DMS114 treated with DMSO at 0.1 percent for 48 hours (cell line): ENCODE measurements around the gene TMEM238.
A peak's percentile ranks its signal among the peaks of the same experiment; 100 is the strongest.

Experiments
- DNase-seq: peaks from one replicate; lab custom pipeline; 2025; ENCODE audit not compliant: unreplicated experiment; lab: John Stamatoyannopoulos, UW

The TMEM238 gene

DNA sequence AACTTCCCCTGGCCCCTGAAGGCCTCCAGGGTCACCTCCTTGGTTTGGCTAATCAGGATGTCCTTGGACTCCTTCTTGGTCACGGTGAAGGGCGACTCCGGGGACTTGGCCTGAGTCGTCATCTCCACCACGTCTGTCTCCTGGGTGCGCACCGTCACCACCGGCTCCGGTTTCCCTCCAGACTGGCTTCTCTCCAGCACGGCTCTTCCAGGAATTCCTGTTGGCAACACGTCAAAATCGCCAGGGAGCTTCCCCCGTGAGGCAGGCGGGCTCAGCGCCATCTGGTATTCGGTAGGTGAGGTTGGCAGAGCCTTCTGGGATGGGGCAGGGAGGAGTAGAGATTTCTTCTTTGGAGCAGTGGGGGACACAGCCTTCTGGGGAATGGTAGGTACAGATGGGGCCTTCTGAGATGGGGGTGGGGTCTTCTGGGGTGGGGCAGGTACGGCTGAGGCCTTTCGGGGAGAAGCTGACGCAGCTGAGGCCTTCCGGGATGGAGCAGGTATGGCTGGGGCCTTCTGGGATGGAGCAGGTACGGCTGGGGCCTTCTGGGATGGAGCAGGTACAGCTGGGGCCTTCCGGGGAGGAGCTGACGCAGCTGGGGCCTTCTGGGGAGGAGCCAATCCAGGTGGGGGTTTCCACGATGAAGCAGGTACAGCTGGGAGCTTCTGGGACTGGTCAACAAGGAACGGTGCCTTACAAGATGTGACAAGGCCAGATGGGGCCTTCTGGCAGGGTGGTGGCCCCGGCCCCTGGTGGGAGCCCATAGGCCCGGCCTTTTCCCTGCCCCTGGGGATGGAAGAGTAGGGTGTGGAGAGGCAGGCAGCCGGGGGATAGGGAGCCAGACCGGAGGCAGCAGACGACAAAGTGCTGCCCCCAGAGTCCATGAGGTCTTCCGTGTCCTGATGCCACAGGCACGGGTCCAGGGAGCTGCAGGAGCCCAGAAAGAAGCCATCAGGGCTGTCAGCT lies 24.9 kb downstream of the TMEM238 start:
- no peak for DNase-seq

DNA sequence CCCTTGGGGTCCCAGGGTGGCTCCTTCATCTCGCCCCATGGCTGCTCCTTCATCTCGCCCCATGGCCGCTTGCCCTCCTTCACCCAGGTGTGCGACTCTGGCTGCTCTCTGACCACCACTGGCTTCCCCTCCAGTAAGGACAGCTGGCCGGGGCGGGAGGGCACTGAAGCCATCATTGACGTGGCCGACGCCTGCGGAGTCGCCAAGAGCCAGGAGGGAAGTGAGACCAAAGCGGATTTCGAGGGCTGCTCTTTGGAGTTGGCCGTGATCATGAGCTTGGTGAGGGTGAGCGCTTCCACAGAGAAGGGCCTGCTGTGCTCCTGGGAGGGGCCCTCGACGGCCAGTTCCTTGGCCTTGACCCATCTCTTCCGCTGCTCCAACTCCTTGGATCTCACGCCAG lies 25.6 kb downstream of the TMEM238 start:
- DNase-seq = no peak

DNA sequence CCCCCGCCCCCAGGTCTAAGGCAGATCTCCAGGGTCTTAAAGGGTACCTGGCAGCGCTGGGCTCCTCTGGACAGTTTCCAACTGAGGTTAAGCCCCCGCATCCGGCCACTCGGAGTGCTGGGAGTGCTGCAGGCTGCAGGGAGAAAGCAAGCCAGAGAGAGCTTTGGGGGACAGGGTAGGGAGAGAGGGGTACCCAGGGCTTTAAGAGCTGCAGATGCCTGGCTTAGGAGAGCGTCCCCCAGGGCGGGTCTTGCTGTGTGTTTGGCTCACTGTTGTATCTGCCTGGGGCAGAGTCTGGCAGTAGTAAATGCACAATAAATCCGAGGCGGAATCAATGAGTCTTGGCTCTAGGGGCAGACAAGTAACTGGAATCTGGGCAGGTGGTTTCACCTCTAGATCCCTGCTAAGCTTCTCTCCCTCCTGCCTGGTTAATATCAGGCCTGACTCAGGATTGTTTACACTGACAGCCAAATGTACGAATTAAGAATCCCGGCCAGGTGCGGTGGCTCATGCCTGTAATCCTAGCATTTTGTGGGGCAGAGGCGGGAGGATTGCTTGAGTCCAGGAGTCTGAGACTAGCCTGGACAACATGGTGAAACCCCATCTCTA lies 28.8 kb downstream of the TMEM238 start:
- DNase-seq = no peak

DNA sequence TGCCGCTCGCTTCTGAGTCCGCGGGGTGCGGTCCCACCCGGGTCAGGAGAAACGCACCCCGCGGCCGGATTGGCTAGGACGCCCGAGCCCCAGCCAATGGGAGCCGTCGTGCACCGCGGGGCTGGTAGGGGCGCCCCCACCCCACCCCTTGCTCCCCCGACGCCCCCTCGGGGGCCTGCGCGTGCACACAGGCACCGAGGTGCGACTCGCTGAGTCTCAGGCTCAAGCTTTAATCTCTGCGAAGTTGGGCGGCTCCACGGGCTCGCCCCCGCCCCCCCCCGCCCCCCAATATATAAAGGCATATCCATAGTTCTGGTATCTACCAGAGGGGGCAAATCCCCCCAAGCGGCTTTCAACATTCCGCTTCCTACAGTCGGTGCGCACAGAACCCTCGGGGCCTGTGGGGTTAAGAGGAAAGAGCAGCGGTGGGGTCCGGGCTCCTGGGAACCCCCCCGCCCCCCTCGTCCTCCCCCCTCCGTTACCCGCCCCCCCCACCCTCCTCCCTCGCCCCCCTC lies 29.3 kb downstream of the TMEM238 start, which contains the start of gene COX6B2:
TSS of gene COX6B2 (minus strand) at position 22 of the 515 bp plus-strand sequence. CDS start 198 bp downstream, outside the sequence.
- DNase-seq = no peak

DNA sequence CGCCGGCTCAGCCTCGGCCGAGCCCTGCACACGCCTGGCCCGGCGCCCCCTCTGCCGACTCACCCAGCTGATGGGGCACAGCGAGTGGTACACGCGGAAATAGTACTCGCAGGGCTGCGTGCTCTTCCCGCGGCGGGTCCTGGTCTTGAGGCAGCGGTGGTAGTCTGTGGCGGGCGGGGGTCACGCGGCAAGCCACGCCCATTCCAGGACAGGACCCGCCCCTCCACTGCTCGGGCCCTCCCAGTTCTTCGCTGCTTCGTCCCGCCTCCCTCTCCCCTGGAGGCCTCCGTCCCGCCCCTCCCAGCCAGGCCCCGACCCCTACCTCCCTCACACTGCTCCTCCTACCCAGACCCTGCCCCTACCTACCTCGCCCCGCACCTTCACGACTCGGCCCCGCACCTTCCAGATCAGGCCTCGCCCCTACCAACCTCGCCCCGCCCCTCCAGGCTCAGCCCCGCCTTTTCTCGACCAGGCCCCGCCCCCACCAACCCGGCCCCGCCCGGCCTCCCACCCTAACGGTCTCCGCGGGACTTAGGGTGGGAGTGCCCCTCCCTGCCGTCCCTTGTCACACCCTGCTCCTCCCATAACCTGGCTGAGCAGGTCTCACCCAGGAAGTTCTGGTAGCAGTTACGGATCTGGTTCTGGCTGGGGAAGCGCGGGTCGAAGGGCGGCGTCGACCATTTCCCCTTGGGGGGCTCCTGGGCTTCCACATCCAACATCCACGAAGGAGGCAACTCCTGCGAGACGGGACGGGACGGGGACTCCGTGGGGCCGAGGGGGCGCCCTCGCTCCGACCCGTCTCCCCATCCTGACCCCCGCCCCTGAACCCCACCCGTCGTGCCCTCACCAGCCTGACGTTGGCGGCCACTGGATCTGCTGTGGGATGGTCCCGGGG lies 30.0 kb downstream of the TMEM238 start:
- peak; percentile 66 for DNase-seq

DNA sequence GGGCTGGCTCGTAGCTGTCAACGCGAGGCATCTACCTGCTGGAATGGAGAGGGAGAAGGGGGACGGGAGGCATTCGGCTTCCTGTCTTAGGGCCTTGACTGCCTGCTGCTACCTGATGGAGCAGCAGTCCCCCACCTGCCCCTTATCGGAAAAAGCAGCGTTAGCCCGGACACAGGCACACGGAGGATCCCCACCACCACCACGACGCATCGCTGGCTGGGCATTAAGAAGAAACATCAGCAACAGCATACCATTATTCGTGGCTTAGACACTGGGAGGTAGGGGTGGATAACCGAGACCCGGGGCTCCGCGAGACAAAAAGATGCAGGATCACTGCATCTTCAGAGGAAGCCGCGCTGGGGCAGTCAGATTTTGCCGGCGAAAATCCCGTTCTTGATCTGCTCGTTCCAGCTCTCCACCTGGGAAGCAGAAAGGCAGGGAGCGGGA lies 30.7 kb downstream of the TMEM238 start:
- DNase-seq = no peak

DNA sequence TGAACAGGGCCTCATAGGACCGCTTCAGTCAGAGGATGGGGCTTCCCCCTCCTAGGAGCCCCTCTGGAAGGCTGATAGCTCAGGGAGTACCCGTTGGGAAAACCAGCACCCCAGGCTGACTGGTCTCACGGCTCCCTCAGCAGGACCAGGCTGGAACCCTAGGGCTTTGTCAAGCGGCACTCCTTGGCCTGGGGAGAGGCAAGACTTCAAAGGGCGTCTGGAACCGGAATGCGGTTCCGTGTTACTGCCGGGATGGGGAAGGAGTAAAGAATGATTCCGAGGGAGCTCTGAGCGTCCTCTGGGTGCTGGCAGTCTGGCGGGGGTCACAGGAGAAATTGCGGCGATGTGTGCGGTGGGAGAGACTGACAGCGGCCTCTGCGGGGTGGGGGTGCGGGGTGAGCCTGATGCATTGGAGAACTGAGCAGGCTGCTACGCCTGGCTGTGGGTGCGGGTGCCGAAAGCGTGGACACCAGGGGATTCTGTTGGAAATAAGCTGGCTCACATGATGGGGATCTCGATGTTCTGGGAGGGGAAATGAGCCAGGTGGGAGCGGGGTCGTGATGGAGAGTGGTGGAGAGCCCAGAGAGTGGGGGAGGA lies 31.4 kb downstream of the TMEM238 start:
- DNase-seq = no peak

DNA sequence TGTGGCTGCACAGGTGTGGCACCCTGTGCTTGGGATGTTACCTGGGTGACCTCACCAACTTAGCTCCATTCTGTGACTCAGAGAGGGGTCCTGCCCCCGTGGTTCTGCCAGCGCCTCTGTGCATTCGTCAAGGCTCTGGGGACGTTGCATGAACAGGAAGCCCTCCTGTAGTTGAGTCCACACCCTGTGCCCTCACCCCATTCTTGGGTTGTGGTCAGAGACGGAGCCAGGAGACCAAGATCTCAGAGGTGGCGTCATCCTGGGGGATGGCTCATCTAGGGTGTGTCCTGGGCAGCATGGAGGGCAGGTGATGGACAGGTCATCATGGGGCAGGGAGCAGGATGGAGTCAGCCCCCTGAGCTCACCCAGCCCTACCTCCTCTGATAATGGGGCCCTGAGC lies 32.1 kb downstream of the TMEM238 start:
- no peak for DNase-seq

DNA sequence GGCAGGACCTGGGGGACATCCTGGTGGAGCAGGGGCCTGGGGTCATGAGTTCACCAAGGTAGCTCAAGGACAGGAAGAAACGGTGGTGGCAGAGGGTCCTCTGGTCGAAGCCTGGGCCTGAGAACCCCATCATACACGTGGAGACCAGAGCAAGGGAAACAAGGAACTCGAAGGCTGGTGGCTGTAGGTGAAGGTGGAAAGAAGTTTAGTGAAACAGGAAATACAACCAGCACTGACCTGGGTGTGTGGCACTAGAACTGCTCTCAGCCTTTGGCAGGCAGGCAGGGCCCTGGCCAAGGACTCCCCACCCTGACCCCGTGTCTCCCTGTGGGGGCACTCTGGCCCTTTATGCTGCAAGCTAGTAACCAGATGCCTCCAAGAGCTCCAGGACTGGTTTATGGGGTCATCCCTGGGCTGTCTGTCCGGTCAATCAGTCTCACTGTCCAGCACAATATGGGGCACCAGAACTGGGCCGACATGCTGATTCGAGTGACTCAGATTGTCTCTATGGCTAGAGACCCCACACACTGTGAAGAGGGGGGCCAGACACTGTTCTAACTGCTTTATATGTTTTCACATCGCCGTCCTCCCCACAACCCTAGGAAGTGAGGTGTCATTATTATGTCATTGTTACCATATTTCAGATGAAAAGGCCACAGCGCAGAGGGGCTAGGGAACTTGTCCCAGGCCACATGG lies 33.3 kb downstream of the TMEM238 start:
- no peak for DNase-seq

DNA sequence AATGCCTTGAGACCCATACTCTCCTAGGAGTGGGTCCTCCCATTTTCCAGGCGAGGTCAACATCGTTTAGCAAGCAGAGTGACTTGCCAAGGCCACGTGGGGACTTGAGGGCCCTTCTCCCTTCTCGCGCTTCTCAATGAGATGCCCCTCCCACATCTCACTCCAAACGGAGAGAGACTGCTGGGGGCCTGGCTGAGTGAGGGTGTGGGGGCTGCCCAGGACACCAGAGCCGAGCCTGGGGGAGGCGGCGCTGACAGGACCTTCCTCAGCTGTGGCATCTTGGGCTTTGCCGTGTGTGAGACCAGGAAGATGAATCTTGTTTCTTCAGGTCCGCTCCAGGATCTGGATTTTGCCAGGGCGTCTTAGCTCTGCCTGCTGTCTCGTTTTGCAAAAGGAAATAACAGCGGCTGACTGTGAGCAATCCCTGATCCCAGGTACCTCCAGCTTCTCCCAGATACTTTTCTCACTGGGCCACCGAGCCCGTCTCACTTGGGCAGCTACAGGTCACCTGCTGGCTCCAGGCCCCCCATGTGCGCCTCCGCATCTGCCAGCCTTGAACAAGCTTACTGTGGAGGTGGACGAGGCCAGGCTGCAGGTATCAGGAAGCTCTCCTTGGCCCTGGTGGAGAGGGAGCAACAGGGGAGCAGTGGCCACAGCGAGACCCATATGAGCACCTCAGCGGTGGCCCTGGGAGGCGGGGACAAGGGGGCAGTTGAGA lies 35.6 kb downstream of the TMEM238 start:
- DNase-seq = no peak

DNA sequence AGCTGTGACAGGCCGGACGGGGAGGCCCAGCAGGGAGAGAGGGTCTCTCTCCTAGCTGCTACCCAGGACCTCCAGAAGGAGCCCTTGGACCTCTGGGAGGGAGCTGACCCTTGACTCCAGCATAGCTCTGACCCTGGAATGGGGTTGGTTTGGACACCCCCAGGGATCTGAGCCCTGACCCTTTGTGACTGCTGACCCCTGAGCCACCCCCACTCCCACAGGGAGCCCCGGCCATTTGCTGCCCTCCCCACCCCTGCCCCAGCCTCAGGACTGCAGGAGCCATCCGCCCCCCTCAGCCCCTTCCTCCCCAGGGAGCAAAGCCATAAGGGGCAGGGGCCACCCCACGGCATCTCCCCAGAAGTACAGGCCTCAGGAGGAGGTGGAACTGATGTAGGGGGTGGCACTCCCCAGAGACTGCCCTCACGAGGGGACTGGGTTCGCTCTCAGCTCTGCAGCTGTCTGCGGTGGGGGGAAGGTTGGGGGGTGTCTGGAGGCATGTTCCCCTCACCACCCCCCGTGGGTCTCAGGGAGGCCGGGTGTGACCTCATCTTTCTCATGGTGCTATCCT lies 36.6 kb downstream of the TMEM238 start:
- DNase-seq = no peak

DNA sequence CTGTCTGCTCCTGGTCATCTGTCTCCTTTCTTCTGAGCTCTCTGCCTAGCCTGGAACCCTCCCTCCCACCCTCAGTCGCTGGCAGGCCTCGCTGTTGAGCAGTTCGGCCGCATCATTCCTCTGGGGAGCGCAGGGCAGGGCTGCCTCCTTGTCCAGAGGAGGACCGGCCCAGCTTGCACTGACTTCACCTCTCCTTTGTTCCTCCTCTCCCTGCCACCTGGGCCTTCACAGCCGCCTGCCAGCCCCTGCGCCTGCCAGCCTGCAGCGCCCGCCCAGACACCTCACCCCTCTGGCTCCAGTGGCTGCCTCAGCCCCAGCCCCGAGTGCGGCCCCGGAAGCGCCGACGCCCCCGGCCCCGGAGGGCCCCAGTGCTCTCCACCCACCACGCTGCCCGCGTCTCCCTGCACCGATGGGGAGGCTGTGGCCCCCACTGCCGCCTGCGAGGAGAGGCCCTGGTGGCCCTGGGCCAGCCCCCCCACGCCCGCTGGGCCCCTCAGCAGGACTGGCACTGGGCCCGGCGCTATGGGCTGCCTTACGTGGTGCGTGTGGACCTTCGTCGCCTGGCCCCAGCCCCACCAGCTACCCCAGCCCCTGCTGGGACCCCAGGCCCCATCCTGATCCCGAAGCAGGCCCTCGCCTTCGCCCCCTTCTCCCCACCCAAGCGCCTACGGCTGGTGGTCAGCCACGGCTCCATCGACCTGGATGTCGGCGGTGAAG lies 37.2 kb downstream of the TMEM238 start:
- no peak for DNase-seq

DNA sequence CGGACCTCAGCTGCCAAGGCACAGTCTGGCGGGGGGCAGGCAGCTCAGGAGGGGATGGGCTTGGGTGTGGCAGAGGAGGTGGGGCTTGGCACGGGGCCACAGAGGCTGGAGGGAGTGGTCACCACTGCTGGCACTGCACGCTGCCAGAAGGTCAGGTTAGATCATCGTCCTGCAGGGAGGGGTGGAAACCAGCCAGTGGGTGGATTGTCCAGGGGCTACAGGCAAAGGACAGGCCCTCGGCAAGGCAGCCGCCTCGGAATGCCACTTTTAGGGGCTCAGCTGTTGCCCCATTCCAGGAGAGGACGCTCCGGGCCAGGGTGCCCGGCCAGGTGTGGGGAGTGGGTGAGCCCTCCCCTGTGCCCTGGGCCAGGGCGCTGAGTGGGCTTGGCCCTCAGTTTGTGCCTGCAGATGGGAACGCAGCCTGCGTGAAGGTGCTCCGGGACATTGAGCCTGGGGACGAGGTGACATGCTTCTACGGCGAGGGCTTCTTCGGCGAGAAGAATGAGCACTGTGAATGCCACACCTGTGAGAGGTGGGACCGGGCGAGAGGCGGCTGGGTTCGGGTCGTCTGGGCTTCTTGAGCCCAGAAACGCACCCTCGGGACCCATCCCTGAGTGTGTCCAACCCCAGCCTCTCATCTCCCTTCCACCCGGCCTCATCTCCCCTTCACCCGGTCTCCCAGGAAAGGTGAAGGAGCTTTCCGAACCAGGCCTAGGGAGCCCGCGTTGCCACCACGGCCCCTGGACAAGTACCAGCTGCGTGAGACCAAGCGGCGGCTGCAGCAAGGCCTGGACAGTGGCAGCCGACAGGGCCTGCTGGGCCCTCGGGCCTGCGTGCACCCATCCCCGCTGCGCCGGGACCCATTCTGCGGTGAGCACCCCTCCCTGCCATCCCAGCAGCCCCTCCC lies 38.0 kb downstream of the TMEM238 start:
- DNase-seq = no peak

DNA sequence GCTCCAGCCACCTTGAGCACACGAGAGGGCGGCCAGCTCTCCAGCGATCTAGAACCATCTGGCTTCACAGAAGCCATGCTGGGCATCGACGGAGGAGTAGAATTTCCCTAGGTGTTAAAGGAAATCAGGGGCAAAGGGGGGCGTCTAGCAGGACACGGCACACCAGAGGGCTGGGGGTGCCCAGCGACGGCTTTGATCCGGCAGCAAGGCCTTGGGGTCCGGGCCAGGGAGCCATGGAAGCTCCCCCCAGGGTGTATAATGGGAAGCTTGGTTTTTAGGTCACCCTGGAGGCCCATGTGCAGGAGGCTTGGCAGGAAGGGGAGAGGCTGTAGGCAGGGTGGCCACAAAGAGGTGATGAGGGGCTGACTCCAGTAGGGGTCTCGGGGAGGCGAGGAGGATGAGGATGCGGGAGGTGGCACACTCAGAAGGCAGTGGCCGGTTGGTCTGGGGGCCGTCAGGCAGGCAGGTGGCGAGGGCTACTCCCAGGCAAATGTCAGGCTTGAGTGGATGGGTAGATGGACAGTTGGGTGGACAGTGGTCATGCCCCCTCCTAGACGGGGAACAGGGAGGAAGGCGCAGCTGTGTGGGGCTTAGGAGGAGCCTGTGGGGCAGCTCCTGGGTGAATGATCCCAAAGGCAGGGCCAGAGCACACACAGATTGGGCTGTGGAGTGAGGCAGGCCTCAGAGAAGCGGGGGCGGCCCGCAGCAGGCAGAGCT lies 38.8 kb downstream of the TMEM238 start:
- DNase-seq = no peak

DNA sequence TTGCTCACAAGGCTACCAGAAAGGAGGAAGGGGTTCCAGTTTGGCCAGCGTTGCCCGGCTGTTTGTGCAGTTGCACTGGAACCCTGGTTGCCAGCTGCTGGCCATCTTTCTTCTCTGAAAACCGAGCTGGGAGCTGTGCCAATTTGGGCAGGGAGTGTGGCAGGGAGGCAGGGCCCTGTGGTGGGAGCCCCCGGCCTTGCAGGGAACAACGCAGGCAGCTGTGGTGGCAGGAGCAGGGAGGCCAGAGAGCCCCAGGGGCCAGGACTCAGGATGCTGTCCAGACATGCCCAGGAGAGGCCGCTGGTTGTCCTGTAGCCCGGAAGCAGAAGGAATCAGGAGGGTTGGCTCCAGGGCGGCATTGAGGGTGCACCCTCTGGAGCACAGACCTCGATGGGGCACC lies 39.6 kb downstream of the TMEM238 start:
- no peak for DNase-seq

DNA sequence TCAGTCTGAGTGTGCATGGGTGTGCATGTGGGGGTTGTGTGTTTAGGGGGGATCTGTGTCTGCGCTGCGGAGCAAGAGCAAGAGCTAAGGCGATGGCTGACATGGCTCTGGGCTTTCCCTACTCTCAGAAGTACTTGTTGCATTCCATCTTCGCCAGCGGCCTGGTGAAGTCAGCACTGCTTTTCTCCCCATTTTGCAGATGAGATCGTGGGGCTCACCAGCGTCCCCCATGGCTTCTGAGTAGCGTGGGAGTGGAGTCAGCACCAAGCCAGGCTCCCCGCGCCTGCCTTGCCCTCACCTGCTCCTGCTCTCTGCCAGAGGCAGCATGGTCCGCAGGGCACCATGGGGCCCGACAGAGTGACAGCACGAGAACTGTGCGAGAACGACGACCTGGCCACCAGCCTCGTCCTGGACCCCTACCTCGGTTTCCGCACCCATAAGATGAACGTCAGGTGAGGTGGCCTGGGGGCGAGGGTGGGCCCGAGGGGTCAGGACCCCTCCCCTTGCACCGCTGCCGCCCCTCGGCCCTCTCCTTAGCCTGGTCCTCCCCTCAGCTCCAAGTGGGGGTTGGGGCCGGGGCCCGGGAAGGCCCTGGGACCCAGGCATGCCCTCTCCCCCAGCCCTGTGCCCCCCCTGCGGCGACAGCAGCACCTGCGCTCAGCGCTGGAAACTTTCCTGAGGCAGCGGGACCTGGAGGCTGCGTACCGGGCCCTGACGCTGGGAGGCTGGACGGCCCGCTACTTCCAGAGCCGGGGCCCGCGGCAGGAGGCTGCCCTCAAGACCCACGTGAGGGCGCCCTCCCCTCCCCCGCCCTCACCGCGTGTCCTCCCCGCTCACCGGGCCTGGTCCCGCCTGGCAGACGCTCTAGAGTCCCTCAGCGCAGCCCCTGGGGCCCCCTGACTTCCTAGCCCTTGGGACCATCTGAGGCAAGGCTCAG lies 42.2 kb downstream of the TMEM238 start:
- DNase-seq = no peak
